HK-2 (cell line): ENCODE measurements around the gene RBFOX1.

Source experiments
- DNase-seq: peaks from one replicate; pipeline ENCODE4 v3.0.0-alpha.2; 2018; ENCODE audit not compliant: unreplicated experiment

RBFOX1 gene

DNA sequence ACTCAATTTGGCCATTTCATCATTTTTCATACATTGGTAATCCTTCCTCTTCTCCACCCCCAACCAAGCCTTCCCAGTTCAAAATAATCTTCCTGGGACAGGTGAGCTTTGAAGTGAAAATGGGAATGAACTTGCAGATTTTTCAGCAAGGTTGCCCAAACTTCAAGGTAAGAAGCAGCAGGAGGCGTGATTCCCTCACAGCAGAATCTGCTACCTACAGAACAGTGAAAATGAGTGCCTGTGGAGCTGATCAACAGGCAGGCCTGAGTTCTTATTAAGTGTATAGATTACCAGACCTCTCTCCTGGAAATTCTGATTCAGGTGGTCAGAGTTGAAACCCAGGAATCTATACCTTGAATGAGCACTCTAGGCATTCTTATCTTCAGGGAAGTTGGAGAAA is 356.6 kb downstream of the RBFOX1 start:
- DNase-seq, result no peak

DNA sequence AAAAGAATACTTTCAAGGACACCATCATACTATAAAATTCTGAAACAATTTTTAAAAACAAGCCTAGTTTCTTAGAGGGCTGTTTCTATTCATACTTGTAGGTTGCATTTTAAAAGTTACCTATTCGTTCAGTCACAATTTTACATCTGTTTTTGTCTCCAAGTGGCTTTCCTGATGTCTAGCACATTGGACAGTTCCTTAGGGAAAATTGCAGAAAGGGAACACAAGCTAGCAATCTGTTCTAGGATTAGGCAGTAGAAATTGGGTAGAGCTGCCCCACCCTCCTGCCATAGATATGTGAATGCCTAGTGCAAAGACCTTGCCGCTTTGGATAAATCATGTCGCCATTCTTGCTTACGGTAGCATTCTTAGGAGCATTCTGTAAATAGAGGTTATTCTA is 358.9 kb downstream of the RBFOX1 start:
- no peak for DNase-seq

GRCh38 chr16:7703672-7704071 is 371.0 kb downstream of the RBFOX1 start:
- no peak for DNase-seq

DNA sequence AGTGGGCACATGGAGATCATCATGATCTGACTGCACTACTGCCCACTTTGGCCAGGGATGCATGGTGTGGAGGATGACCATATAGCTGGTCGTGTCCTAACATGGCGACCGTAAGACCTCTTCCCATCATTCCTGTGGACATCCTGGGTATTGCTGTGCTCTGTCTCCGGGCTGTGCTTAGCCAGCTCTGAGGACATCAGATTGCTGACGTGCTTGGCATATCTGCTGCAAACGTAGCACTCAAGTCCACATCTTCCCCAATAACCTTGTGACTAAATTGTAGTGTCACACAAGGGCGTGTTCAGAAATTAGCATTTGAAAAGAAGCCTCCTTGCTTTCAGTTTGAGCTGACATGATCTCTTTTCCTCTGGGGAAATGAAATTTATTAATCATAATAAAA is 373.2 kb downstream of the RBFOX1 start:
- no peak for DNase-seq

- DNase-seq, result no peak
These were observed 376.5 kb downstream of the RBFOX1 start for GRCh38 chr16:7709186-7709585.

GRCh38 chr16:7713244-7713643 is 380.6 kb downstream of the RBFOX1 start:
- no peak for DNase-seq

GRCh38 chr16:7714775-7715174 is 382.1 kb downstream of the RBFOX1 start:
- no peak for DNase-seq

GRCh38 chr16:7716660-7717550 is 384.3 kb downstream of the RBFOX1 start:
- no peak for DNase-seq

DNA sequence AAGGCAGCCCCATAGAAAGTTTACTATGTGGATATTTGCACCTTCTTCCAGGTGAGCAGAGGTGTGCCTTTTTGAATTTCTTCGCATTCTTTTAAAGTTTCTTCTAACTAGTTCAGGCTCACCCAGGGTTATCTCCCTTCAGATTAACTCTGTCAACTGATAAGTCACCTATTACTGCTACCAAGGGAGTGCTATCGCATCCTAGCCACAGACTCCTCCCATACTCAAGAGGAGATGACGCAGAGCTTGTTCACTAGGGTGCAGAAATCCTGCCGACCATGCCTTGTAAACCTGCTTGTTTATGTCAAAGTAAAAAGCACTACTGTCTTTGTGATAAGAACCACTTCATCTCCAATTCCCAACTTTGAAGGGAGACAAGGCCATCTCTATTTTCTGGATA is 390.1 kb downstream of the RBFOX1 start:
- no peak for DNase-seq

GRCh38 chr16:7731141-7731540 is 398.5 kb downstream of the RBFOX1 start:
- DNase-seq, result no peak

DNA sequence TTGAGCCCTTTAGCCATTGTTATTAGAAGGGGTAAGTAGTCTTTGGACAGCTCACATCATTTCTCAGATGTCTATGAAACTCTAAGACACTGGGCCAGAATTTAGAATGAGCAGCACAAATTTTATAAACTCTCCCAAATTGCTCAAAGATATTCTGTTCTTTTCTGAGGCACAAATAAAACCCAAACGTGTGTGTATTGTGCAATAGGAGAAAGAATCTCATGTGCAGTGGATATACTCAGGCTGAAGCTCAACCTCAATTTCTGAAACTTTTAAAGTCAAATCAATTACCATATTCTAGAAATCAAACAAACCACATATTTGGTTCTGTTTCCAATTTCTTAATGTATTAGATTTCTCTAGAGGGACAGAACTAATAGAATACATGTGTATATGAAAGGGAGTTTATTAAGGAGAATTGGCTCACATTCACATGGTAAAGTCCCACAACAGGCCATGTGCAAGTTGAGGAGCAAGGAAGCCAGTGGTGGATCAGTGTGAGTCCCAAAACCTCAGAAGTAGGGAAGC is 403.6 kb downstream of the RBFOX1 start:
- DNase-seq, result no peak

- no peak for DNase-seq
These were observed 410.0 kb downstream of the RBFOX1 start for GRCh38 chr16:7742626-7743025.

DNA sequence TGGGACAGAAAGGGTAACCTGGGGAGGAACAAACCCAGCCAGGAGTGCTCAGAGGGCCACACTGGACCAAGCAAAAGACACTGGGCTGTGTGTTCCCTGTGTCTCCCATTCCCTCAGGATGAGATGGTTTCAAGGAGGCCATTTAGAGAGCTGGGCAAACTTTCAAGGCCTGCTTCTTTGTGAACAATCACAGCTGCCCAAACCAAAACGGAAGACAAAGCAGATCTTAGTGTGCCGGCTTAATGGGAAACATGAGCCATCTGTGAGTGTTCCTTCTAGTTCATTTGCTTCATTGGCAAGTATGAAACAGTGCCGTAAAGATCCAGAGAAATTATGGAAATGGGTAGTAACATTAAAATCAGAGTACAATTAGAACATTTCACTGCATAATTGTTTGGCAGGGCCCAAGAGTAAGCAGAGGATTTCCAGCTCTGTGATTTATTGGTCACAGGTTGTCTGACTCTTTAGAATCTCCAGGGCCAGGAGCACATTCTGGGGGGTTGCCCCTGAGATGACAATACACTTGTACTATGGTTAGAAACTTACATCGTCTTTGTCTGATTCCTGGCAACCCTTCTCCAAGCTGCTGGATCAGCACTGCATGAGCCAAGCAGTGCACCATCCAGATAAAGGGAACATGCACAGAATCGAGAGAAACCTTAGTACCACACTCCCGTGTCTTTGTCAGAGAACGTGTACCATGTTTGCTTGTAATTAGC is 412.1 kb downstream of the RBFOX1 start:
- DNase-seq, result no peak

DNA sequence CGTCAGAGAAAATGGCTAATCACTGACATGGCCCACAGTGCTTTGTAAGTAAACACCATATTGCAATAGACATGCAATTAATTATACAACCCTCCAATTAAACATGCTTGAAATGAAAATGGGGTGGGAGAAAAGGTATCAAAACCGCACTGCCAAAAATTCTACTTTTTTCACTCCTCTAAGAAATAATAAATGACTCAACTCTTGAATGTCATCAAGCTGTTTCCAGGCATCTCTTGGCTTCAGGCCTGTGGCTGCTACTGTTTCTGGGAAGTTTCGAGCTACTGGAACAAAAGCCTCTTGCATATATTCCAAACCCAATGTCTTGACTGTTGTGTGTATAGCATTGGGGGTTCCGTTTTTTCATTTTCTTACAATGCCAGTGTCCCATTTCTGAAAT is 412.6 kb downstream of the RBFOX1 start:
- DNase-seq, result no peak

GRCh38 chr16:7746941-7747340 is 414.3 kb downstream of the RBFOX1 start:
- no peak for DNase-seq

DNA sequence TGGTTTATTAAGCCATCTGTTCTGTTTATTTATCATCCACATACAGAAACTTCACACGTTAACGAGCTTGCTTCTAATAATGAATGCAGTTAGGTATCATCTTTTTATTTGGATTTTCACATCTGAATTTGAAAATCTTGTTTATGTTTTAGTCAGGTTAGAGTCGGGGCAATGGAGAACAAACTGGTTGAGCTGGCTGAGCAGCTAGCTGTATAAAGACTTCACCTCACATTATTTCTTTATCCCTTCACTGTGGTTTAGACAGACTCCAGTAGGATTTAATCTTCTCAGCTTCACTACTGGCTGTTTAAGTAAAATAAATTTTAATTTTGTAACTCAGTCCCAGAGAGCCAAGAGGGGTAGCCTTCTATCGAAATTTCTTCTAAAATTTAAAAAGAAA is 415.9 kb downstream of the RBFOX1 start:
- no peak for DNase-seq

- no peak for DNase-seq
These were observed 422.8 kb downstream of the RBFOX1 start for GRCh38 chr16:7755347-7755882.
